ENCODE data around the gene CYP46A1. TPM values are rescaled to one million over a fixed set of nuclear protein-coding genes. Genes with fewer than 3 reads are reported as not detected.

CYP46A1 gene
- total and polyA plus RNA-seq, 2 donors (not counting 1 experiment from before 2014, with no cell fraction given): 0.27 to 0.28 TPM

DNA sequence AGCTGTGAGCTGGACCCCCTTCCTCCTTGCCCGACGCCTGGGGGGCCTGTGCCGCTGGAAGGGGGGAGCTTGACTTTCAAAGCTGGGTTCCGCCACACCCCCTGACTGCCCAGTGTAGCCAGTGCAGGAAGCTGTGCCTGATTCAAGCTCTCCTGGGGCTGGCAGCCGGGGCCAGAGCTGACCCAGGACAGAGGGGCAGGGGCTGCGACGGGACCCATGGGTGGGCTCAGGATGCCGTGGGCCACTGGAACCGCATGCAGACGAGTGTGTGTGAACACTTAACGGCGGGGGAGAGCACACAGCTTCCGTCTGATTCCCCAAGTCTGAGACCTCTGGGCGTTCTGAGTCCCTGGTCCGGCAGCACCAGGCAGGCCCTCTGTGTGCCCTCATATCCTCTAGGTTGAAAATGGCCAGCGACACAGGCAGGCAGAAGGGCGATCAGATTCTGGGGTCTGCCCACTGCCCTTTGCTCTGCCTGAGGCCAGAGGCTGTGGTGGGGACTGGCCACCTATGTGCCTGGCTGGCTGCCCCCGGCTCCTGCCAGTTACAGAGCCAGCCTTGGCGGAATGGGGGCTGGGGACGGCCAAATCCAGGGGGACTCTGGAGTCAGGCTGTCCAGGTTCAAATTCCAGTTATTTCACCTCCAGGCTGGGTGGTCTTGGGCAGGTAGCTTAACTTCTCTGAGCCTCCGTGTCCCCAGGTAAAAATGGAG is 54.0 kb downstream of the CYP46A1 start:
- Histone ChIP-seq H3K79me2 (ENCODE audit: control insufficient read depth, insufficient read depth, low read length) (no peaks in the 10 kb centered on the region), H3K4me2 (replicated peaks; ENCODE audit: low read depth, low read length, poor library complexity, severe bottlenecking) (no peak overlapping the region), H3K36me3 (replicated peaks in 1 of 2; ENCODE audit: control extremely low read depth in 1 of 2, control insufficient read depth in 1 of 2, extremely low read depth in 1 of 2, insufficient read depth in 2 of 2, low read length in 1 of 2) (no peaks in the 10 kb centered on the region), H3K4me3 (ENCODE audit: control extremely low read depth in 1 of 5, extremely low read depth in 1 of 5, insufficient read depth in 1 of 5, low read depth in 2 of 5, low read length in 4 of 5) (no peak overlapping the region), H2AFZ (ENCODE audit: insufficient read depth, low read depth, low read length, poor library complexity, severe bottlenecking) (no peak overlapping the region), H3K9ac (ENCODE audit: low read length) (no peak overlapping the region), H3K4me1 (ENCODE audit: control insufficient read depth in 2 of 2, insufficient read depth in 2 of 2, low read length in 2 of 2) (no peaks in the 10 kb centered on the region), H3K27me3 (replicated peaks in 1 of 4; ENCODE audit: control extremely low read depth in 1 of 4, control insufficient read depth in 3 of 4, insufficient read depth in 4 of 4, low read length in 3 of 4) (peaks cover 0 to 32% (median 5%) of the 10 kb centered on the region in 4 experiments), H3K27ac (ENCODE audit: low read length in 2 of 2) (no peak overlapping the region), H3K9me3 (ENCODE audit: control extremely low read depth in 1 of 3, control insufficient read depth in 2 of 3, insufficient read depth in 1 of 3, low read length in 2 of 3) (no peaks in the 10 kb centered on the region), H4K20me1 (ENCODE audit: control insufficient read depth, insufficient read depth, low read length, poor library complexity, severe bottlenecking) (no peaks in the 10 kb centered on the region)
- no peak for ATAC-seq (ENCODE audit: low read depth)
- TF ChIP-seq, protein P1, sequence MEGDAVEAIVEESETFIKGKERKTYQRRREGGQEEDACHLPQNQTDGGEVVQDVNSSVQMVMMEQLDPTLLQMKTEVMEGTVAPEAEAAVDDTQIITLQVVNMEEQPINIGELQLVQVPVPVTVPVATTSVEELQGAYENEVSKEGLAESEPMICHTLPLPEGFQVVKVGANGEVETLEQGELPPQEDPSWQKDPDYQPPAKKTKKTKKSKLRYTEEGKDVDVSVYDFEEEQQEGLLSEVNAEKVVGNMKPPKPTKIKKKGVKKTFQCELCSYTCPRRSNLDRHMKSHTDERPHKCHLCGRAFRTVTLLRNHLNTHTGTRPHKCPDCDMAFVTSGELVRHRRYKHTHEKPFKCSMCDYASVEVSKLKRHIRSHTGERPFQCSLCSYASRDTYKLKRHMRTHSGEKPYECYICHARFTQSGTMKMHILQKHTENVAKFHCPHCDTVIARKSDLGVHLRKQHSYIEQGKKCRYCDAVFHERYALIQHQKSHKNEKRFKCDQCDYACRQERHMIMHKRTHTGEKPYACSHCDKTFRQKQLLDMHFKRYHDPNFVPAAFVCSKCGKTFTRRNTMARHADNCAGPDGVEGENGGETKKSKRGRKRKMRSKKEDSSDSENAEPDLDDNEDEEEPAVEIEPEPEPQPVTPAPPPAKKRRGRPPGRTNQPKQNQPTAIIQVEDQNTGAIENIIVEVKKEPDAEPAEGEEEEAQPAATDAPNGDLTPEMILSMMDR (IDR thresholded peaks at IDR 0.05): no peak
- no peak for TF ChIP-seq EZH2 (IDR thresholded peaks at IDR 0.05; ENCODE audit: borderline replicate concordance, insufficient read depth, low read depth, low read length, poor library complexity, severe bottlenecking)
- CTCF ChIA-PET: no interaction called here
- intact Hi-C loops (cut with micrococcal nuclease): no loop called here
- POLR2A ChIA-PET: no interaction called here
- Mint-ChIP-seq H3K4me1 (peaks cover 3% of the 10 kb centered on the region), H3K9me3 (ENCODE audit: insufficient read depth) (no peaks in the 10 kb centered on the region), H3K4me3 (no peak overlapping the region), H3K27ac (no peak overlapping the region), H3K27me3 (peaks cover 51% of the 10 kb centered on the region)
- no peak for DNase-seq
- WGBS (ENCODE audit: insufficient coverage): 51% methylated on average over 21 of the region's 21 CpGs

DNA sequence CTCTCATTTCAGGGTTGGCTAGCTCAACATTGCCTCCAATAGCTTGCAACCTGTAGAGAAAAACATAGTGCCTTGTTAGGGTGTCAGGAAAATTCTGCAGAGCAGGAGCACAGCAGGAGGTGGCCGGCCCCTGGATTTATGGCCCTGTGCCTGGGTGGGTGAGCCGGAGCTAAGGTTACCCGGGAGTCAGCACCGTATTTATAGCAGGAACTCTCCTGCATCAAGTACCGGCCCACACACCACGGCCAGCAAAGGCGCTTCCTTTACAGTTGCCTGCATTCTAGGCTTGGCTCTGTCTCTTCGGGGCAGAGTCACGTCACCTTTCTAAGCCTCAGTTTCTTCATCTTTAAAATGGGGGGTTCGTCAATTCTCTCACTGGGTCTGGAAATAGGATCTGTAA is 56.3 kb downstream of the CYP46A1 start:
- no peak overlapping the region for H3K27ac Mint-ChIP-seq
- Histone ChIP-seq H4K20me1 (ENCODE audit: control insufficient read depth, insufficient read depth, low read length, poor library complexity, severe bottlenecking) (no peaks in the 10 kb centered on the region), H3K4me1 (ENCODE audit: control insufficient read depth in 2 of 2, insufficient read depth in 2 of 2, low read length in 2 of 2) (no peaks in the 10 kb centered on the region), H3K9me3 (ENCODE audit: control extremely low read depth in 1 of 3, control insufficient read depth in 2 of 3, insufficient read depth in 1 of 3, low read length in 2 of 3) (no peaks in the 10 kb centered on the region), H3K27ac (ENCODE audit: low read length in 2 of 2) (no peak overlapping the region), H3K27me3 (replicated peaks in 1 of 4; ENCODE audit: control extremely low read depth in 1 of 4, control insufficient read depth in 3 of 4, insufficient read depth in 4 of 4, low read length in 3 of 4) (peaks cover 0 to 30% (median 6%) of the 10 kb centered on the region in 4 experiments), H3K79me2 (ENCODE audit: control insufficient read depth, insufficient read depth, low read length) (no peaks in the 10 kb centered on the region), H3K9ac (ENCODE audit: low read length) (no peak overlapping the region), H3K4me3 (ENCODE audit: control extremely low read depth in 1 of 5, extremely low read depth in 1 of 5, insufficient read depth in 1 of 5, low read depth in 2 of 5, low read length in 4 of 5) (no peak overlapping the region), H2AFZ (ENCODE audit: insufficient read depth, low read depth, low read length, poor library complexity, severe bottlenecking) (no peak overlapping the region), H3K36me3 (replicated peaks in 1 of 2; ENCODE audit: control extremely low read depth in 1 of 2, control insufficient read depth in 1 of 2, extremely low read depth in 1 of 2, insufficient read depth in 2 of 2, low read length in 1 of 2) (no peaks in the 10 kb centered on the region), H3K4me2 (replicated peaks; ENCODE audit: low read depth, low read length, poor library complexity, severe bottlenecking) (no peak overlapping the region)
- DNase-seq: no peak
- H3K4me3 Mint-ChIP-seq: no peak overlapping the region
- H3K27me3 Mint-ChIP-seq: peaks cover 48% of the 10 kb centered on the region
- intact Hi-C loops (cut with micrococcal nuclease): no loop called here
- no peaks in the 10 kb centered on the region for H3K9me3 Mint-ChIP-seq (ENCODE audit: insufficient read depth)
- ChIA-PET CTCF (interaction anchor here (1.1 kb wide), 1 partner anchor 10 kb away, joined by 3 read pairs; no protein-coding TSS in a partner anchor), POLR2A (no interaction called here)
- TF ChIP-seq, protein P1 (IDR thresholded peaks at IDR 0.05): no peak
- 37% methylated on average over 10 of the region's 10 CpGs for WGBS (ENCODE audit: insufficient coverage)
- peaks cover 3% of the 10 kb centered on the region for H3K4me1 Mint-ChIP-seq
- ATAC-seq (ENCODE audit: low read depth): no peak

Measured in B cell (primary cell).